Neural progenitor cell (in vitro differentiated cells): ENCODE results near the gene FGFR2. TPM values are rescaled to one million over a fixed set of nuclear protein-coding genes. Genes with fewer than 3 reads are reported as not detected.

Experiments
- DNase-seq: peaks from one replicate; pipeline ENCODE4 v3.0.0-alpha.2; 2016; ENCODE audit warnings: low spot score
- H2AFZ ChIP-seq: fragments of 200-600 bp; sonication (generic); replicated peaks from 2 replicates; pipeline ENCODE4 v1.6.1; 2016; ENCODE audit warnings: antibody characterized with exemption
- H3F3A ChIP-seq: fragments of 200-600 bp; sonication (generic); 2 replicates; pipeline ENCODE4 v1.6.1; 2016; ENCODE audit warnings: antibody characterized with exemption, low read depth
- H3K27ac ChIP-seq: fragments of 200-600 bp; sonication (generic); 2 replicates; pipeline ENCODE4 v1.5.1; 2016; ENCODE audit warnings: mild to moderate bottlenecking
- H3K27me3 ChIP-seq: fragments of 200-600 bp; sonication (generic); 2 replicates; pipeline ENCODE4 v1.6.1; 2016; ENCODE audit warnings: mild to moderate bottlenecking, moderate library complexity
- H3K36me3 ChIP-seq: fragments of 200-600 bp; sonication (generic); 2 replicates; pipeline ENCODE4 v1.5.1; 2016
- H3K4me1 ChIP-seq: fragments of 200-600 bp; sonication (generic); 2 replicates; pipeline ENCODE4 v1.6.1; 2016; ENCODE audit warnings: mixed run types
- H3K4me2 ChIP-seq: fragments of 200-600 bp; sonication (generic); 2 replicates; pipeline ENCODE4 v1.6.1; 2016
- H3K4me3 ChIP-seq: fragments of 200-600 bp; sonication (generic); 2 replicates; pipeline ENCODE4 v1.5.1; 2016
- H3K79me2 ChIP-seq: fragments of 200-600 bp; sonication (generic); 2 replicates; pipeline ENCODE4 v1.6.1; 2016; ENCODE audit warnings: low read depth
- H3K9ac ChIP-seq: fragments of 200-600 bp; sonication (generic); 2 replicates; pipeline ENCODE4 v1.6.1; 2016
- H3K9me3 ChIP-seq: fragments of 200-600 bp; sonication (generic); 2 replicates; pipeline ENCODE4 v1.5.1; 2016; ENCODE audit warnings: low read depth
- H4K20me1 ChIP-seq: fragments of 200-600 bp; sonication (generic); 2 replicates; pipeline ENCODE4 v1.6.1; 2016; ENCODE audit warnings: low read depth
- H3K27ac Mint-ChIP-seq: 3 replicates; pipeline ENCODE4 v1.8.0; 2021; ENCODE audit warnings: mixed read lengths
- H3K27me3 Mint-ChIP-seq: 2 replicates; pipeline ENCODE4 v1.8.0; 2022; ENCODE audit warnings: low read depth, mild to moderate bottlenecking, inconsistent platforms, moderate library complexity, mixed read lengths; ENCODE audit not compliant: insufficient read depth
- H3K36me3 Mint-ChIP-seq: 3 replicates; pipeline ENCODE4 v1.8.0; 2021; ENCODE audit warnings: mixed read lengths
- H3K4me1 Mint-ChIP-seq: 3 replicates; pipeline ENCODE4 v1.8.0; 2021; ENCODE audit warnings: mixed read lengths
- H3K4me3 Mint-ChIP-seq: 3 replicates; pipeline ENCODE4 v1.8.0; 2021; ENCODE audit warnings: mild to moderate bottlenecking, moderate library complexity, mixed read lengths
- H3K9me3 Mint-ChIP-seq: 3 replicates; pipeline ENCODE4 v1.8.0; 2020; ENCODE audit warnings: mixed read lengths
- EZH2 ChIP-seq: fragments of 200-600 bp; sonication (generic); IDR thresholded peaks from 2 replicates; pipeline ENCODE4 v1.6.1; 2017; ENCODE audit warnings: antibody characterized with exemption, mild to moderate bottlenecking, moderate library complexity
- EZH2phosphoT487 ChIP-seq: fragments of 200-600 bp; sonication (generic); IDR thresholded peaks from 2 replicates; pipeline ENCODE4 v1.6.1; 2017; ENCODE audit warnings: antibody characterized with exemption
- total RNA-seq: library from RNA; depleted of rRNA; stranded (reverse); fragments of >200 nt; gene quantifications from 2 replicates; pipeline ENCODE4 v1.2.3, GENCODE V29; 2015; ENCODE audit warnings: low replicate concordance
- TF ChIP-seq, protein P1 (sequence below): fragments of 200-600 bp; sonication (generic); IDR thresholded peaks from 2 replicates; pipeline ENCODE4 v1.5.1; 2017; ENCODE audit warnings: antibody characterized with exemption, mild to moderate bottlenecking

FGFR2 gene
- total RNA-seq, 1 donor from 2014 or later = 99.1 TPM

DNA sequence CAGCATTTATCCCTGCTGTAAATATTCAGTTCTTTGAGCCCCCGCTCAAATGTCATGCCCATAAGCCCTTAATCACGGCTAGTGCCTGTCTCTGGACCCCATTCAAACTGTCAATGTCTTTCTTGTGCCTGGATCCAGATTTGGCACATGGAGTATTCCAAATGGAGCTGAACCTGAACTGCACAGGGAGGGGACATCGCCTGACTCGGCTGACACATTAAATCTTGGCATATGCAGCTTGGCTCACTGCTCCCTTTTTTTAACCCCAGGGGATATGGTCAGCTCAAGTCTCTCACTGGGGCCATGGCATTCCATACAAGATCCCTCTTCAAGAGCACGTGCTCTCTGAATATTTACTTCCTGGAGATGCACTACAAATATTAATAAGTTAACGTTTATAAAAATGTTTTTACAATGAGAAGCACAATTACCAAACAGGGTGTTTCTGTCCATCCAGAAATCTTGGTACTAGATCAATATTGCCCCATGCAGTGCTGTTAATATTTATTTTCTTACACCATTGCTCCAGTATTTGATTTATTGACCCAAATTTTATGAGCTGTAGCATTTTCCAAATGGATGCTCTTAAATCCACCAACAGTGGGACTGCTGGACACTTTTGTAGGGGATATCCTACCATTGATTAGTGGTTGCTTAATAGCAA lies 57.4 kb downstream of the FGFR2 start:
- Mint-ChIP-seq H3K9me3 (peaks cover 7% of the 10 kb centered on the region), H3K27ac (no peak overlapping the region), H3K4me1 (peaks cover 29% of the 10 kb centered on the region), H3K36me3 (peaks cover 51% of the 10 kb centered on the region), H3K27me3 (no peaks in the 10 kb centered on the region), H3K4me3 (no peak overlapping the region)
- Histone ChIP-seq H3K9me3 (no peaks in the 10 kb centered on the region), H3K27me3 (no peaks in the 10 kb centered on the region), H3K4me1 (peaks cover 50% of the 10 kb centered on the region), H3K9ac (no peak overlapping the region), H4K20me1 (peaks cover 51% of the 10 kb centered on the region), H3K36me3 (peaks cover 26% of the 10 kb centered on the region), H3K4me2 (peak overlapping the region; percentile 36), H2AFZ (no peak overlapping the region), H3K4me3 (no peak overlapping the region), H3K27ac (no peak overlapping the region), H3F3A (peaks cover 28% of the 10 kb centered on the region), H3K79me2 (peaks cover 98% of the 10 kb centered on the region)
- DNase-seq = no peak
- TF ChIP-seq EZH2phosphoT487 = no peak
- no peak for TF ChIP-seq EZH2
- TF ChIP-seq, protein P1, sequence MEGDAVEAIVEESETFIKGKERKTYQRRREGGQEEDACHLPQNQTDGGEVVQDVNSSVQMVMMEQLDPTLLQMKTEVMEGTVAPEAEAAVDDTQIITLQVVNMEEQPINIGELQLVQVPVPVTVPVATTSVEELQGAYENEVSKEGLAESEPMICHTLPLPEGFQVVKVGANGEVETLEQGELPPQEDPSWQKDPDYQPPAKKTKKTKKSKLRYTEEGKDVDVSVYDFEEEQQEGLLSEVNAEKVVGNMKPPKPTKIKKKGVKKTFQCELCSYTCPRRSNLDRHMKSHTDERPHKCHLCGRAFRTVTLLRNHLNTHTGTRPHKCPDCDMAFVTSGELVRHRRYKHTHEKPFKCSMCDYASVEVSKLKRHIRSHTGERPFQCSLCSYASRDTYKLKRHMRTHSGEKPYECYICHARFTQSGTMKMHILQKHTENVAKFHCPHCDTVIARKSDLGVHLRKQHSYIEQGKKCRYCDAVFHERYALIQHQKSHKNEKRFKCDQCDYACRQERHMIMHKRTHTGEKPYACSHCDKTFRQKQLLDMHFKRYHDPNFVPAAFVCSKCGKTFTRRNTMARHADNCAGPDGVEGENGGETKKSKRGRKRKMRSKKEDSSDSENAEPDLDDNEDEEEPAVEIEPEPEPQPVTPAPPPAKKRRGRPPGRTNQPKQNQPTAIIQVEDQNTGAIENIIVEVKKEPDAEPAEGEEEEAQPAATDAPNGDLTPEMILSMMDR = no peak

DNA sequence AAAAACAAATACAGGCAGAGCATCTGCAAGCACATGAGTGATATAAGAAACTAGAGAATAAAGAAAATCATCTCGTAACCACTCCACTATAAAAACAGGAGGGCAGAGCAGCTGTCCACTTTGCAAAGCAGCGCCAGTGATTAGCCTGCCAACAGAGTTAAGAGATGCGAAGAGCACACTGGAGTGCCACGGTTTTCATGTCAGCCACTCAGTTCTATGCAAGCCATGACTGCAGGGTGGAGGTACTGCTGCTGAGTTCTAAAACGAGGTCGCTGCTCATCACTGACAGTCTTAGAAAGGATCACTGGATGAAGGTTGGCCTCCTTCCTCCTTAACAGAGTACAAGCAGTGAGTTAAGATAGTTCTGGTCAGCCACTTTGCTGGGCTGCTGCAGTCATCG lies 58.5 kb downstream of the FGFR2 start:
- Histone ChIP-seq H4K20me1 (peaks cover 58% of the 10 kb centered on the region), H3K9me3 (no peaks in the 10 kb centered on the region), H3K4me1 (peaks cover 51% of the 10 kb centered on the region), H3K4me2 (no peak overlapping the region), H2AFZ (no peak overlapping the region), H3K27ac (no peak overlapping the region), H3K27me3 (no peaks in the 10 kb centered on the region), H3K4me3 (no peak overlapping the region), H3K36me3 (peaks cover 18% of the 10 kb centered on the region), H3K79me2 (peaks cover 98% of the 10 kb centered on the region), H3F3A (peaks cover 21% of the 10 kb centered on the region), H3K9ac (no peak overlapping the region)
- DNase-seq = no peak
- Mint-ChIP-seq H3K4me1 (peaks cover 29% of the 10 kb centered on the region), H3K36me3 (peaks cover 41% of the 10 kb centered on the region), H3K9me3 (peaks cover 7% of the 10 kb centered on the region), H3K27me3 (no peaks in the 10 kb centered on the region), H3K27ac (no peak overlapping the region), H3K4me3 (no peak overlapping the region)
- no peak for TF ChIP-seq EZH2
- TF ChIP-seq EZH2phosphoT487 = no peak
- TF ChIP-seq, protein P1 = no peak

DNA sequence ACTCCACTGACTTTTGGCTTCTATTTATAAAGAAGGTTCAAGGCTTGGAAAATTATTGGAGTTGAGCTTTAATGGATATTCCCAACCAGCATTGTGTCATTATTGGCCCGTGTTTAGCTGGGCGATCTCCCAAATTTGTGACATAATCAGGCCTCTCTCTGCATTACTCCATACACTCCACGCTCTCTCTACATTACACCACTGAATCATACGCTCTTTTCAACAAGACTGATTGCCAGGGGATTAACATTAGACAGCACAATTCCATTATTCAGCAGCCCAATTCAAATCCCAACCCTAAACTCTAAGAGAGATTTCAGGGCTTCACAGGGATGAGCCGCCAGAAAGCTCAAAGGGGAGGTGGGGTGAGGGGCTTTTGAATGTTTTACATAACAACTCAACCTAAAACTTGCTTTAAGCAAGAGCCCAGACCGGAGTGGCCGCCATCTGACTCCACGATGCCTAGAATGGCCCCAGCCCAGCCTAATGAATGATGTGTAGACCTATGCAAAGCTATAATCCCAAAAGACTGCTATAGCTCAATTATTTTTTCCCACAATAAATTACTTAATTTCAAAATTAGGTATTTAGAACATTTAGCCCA lies 61.8 kb downstream of the FGFR2 start:
- Mint-ChIP-seq H3K27me3 (peaks cover 8% of the 10 kb centered on the region), H3K4me1 (peaks cover 26% of the 10 kb centered on the region), H3K4me3 (no peak overlapping the region), H3K9me3 (peaks cover 3% of the 10 kb centered on the region), H3K27ac (peak overlapping the region; percentile 18), H3K36me3 (peaks cover 47% of the 10 kb centered on the region)
- H3K9ac ChIP-seq = no peak overlapping the region
- no peak overlapping the region for H3K4me3 ChIP-seq
- no peaks in the 10 kb centered on the region for H3K27me3 ChIP-seq
- H3K79me2 ChIP-seq = peaks cover 96% of the 10 kb centered on the region
- H3F3A ChIP-seq = peaks cover 23% of the 10 kb centered on the region
- peak overlapping the region; percentile 35 for H3K27ac ChIP-seq
- no peak overlapping the region for H2AFZ ChIP-seq
- H3K4me2 ChIP-seq = peak overlapping the region; percentile 30
- TF ChIP-seq, protein P1 = no peak
- no peak for TF ChIP-seq EZH2phosphoT487
- no peak for TF ChIP-seq EZH2
- DNase-seq = peak; percentile 59
- H4K20me1 ChIP-seq = peaks cover 53% of the 10 kb centered on the region
- peaks cover 48% of the 10 kb centered on the region for H3K4me1 ChIP-seq
- H3K9me3 ChIP-seq = no peaks in the 10 kb centered on the region
- peaks cover 13% of the 10 kb centered on the region for H3K36me3 ChIP-seq
